ENCODE data around the gene TM7SF2.
A peak's percentile ranks its signal among the peaks of the same experiment; 100 is the strongest.
"Not testable (repeated sequence)": the region's sequence is repeated elsewhere in the genome, so short reads cannot be mapped to it uniquely, and the experiment has no call there.

Gene TM7SF2

GRCh38 chr11:65115361-65116082 lies 3.9 kb downstream of the TM7SF2 start:
- no peak for DNase-seq

GRCh38 chr11:65116370-65117205 lies 4.9 kb downstream of the TM7SF2 start:
- DNase-seq = peak in 1 of 2 donors; percentile 39

- DNase-seq = peak; percentile 99 to 100
Observed at GRCh38 chr11:65117206-65118096, 5.8 kb downstream of the TM7SF2 start, which contains the start of gene ZNHIT2. TSS of gene ZNHIT2 (minus strand) at chr11:65117701. CDS start at chr11:65117653, 48 bp downstream.

- DNase-seq = no peak
Observed at GRCh38 chr11:65118097-65118837, 6.6 kb downstream of the TM7SF2 start.

GRCh38 chr11:65118891-65119669 lies 7.4 kb downstream of the TM7SF2 start:
- DNase-seq = not testable (repeated sequence)

GRCh38 chr11:65119670-65119995 lies 8.0 kb downstream of the TM7SF2 start:
- no peak for DNase-seq

- DNase-seq = no peak
Observed at GRCh38 chr11:65120831-65121230, 9.2 kb downstream of the TM7SF2 start.

GRCh38 chr11:65121447-65121864 lies 9.8 kb downstream of the TM7SF2 start:
- peak in 1 of 2 donors; percentile 21 for DNase-seq

GRCh38 chr11:65121865-65122696 lies 10.4 kb downstream of the TM7SF2 start, which contains the start of the genes FAU and MRPL49:
TSS of gene FAU (minus strand) at chr11:65122134. CDS start at chr11:65121813, 321 bp downstream.
TSS of gene MRPL49 (plus strand) at chr11:65122321. CDS start at chr11:65122347, 26 bp downstream.
- peak; percentile 96 to 99 for DNase-seq

- DNase-seq = no peak
Observed at GRCh38 chr11:65124480-65125196, 13.0 kb downstream of the TM7SF2 start.

GRCh38 chr11:65125197-65126056 lies 13.8 kb downstream of the TM7SF2 start:
- no peak for DNase-seq

GRCh38 chr11:65126624-65127274 lies 15.1 kb downstream of the TM7SF2 start:
- DNase-seq = no peak

GRCh38 chr11:65127473-65128181 lies 16.0 kb downstream of the TM7SF2 start:
- no peak for DNase-seq

- no peak for DNase-seq
Observed at GRCh38 chr11:65128182-65129145, 16.8 kb downstream of the TM7SF2 start.

GRCh38 chr11:65129649-65130441 lies 18.2 kb downstream of the TM7SF2 start:
- no peak for DNase-seq

Data from inflammatory macrophage treated with lipopolysaccharide for 1 hour (primary cell).